GM19372 (cell line): Measurements from ENCODE around the gene ZNRD2.

Source experiments
- ATAC-seq: cut with Tn5 transposase; IDR thresholded peaks from one replicate; pipeline ENCODE4 v1.9.1; 2021; ENCODE audit warnings: mild to moderate bottlenecking, low read depth, moderate library complexity; ENCODE audit not compliant: unreplicated experiment

The ZNRD2 gene

DNA sequence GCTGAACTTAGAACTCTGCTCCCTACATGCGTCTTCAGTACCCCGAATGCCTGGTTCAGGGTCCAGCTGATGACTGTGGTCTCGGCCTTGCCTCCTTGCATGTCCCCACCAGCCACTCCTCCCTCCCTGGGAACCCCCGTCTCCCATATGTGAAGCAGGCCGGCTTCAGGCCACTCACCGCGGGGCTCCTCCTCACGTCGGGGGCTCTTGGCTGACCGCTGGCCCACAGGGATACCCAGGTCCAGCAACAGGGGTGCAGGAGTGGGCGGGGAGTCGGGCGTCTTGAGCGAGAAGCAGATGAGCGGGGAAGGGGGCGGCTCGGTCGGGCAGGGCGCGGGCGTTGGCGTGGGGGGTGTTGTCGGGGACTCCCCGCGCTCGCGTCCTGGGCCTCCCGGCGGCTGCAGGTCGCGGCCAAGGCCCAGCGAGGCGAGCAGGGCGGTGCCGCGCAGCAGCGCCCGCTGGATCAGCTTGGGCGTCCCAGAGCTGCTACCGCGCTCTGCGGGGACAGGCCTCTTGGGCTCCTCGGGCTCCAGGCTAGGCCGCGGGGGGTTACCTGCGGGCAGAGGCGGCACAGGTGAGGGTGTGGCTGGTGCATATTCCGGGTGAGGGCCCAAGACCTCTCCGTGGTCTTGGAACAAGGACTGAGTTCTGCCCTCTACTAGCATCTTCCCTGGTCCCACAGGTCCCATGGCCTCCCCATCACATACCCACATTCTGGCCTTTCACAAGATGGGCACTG is 29.1 kb downstream of the ZNRD2 start:
- ATAC-seq, result no peak

DNA sequence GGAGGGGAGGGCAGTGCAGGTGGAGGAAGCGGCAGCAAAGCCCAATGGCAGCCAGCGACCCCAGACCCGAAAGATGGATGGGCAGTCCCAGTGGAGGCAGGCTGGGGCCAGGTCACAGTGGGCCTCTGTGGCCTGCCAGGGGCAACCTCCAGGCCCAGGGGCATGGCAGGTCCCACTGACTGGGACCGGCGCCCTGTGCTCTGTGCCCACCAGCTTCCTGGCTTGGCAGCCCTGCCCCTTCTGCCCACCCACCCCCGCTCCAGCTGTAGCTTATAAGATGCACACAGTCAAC is 29.6 kb downstream of the ZNRD2 start:
- no peak for ATAC-seq

DNA sequence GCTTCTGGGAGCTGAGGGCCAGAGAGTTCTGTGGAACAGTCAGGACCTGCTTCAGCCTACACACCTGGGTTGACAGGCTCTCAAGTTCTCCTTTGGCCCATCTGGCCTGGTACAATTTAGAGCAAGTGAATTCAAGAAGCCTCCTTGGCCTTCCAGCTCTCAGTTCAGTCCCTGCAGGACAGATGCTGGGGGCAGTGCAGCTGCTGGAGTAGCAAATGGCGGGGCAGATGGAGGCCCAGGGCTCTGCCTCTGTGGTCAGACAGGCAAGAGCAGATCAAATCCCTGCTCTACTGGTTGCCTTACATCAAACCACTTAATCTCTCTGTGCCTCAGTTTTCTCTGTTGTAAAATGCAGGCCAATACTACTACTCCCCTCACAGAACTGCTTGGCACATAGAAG is 34.0 kb downstream of the ZNRD2 start:
- ATAC-seq, result no peak

DNA sequence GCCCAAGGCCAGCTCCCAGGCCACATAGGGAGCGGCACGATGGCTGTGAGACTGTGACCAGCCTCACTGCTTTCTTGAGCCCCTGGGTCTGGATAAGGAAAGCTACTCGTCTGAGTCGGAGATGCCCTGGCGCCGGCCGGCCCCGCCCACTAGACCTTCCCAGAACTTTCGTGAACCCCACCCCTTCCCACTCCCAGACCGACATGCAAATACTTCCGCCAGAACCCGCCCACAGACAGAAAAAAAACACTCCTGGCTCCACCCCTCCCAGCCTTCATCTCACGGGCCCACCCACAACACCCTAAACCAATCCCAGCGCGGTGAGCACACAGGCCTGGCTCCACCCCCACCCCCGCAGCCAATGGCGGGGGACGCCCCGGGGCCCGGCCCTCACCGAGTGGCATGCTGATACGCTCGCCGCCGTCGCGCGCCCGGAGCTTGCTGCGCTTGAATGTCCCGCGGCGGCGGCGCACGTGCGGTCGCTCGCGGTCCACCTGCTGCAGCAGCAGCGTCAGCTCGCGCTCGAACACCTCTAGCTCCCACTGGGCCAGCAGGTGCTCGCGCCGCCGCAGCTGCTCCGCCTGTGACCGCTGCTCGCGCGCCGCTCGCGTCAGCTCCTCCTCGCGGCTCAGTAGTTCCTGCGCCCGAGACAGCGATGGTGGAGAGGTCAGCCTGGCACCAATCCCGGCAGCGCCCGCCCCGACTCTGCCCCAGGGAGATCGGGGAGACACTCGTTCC is 36.8 kb downstream of the ZNRD2 start:
- no peak for ATAC-seq

DNA sequence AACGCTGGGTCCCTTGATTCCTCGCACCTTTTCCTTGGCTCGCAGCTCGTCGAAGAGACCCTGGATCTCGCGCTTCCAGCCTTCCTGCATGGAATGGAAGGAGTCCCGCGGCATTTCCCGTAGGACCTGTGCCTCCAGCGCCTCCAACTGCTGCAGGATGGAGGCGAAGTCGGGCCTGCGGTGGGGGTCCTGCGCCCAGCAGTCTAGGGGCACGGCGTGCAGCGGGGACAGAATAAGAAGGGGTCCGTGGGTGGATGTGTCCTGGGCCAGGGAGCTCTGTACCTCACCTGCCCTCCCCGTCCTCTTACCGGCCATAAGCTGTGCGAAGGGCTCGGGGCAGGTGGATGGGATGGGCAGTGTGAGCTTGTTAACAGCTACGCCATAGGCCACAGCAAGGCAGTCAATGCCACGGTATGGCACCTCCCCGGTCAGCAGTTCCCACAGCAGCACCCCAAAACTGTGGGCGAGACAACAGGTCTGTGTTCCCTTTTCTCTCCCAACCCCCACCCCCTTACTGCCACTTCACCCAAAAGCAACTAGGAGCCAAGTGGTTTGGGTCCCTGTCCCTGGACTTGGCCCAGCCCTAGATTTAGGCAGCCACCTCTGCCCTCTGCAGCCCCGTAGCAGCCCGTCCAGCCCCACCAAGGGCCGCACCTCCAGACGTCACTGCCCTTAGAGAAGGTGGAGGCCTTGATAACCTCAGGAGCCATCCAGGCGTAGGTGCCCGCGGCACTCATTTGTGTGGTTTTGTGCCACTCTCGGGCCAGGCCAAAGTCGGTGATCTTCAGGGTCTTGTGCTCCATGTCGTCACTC is 37.5 kb downstream of the ZNRD2 start:
- no peak for ATAC-seq

DNA sequence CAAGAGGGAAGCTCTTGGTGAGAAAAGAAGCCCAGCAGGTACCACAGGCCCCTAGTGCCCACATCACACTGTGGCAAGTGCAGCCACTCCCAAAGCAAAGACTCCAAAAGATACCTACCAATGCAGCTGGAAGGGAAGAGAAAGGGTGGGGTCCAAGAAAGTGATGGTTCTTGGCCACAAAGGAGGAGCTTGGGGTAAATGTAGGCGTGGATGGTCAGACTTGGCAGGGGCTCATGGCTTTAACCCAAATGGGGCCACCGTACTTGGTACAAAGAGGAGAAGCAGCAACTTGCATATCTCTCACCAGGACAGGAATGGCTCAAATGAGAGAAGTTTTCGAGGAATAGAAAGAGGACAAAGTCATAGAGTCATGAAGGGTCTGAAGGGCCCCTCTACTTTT is 39.0 kb downstream of the ZNRD2 start:
- no peak for ATAC-seq

DNA sequence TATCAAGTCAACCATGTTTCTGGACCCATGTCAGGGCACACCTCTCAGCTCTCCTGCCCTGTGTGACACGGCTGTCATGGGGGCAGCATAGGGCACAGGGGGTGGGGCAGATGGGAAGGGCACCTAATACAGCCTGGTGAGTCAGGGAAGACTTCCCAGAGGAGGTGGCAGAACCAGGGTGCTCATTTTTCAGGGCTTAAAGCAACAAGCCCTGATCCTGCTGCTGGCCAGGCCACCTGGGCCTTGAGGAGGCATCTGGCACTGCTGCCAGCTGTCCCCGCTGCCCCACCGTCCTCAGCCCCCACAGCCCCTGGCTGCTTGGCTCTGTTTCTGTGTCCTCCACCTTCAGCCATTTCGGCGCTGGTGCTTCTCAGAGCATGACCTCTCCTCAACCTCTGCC is 39.4 kb downstream of the ZNRD2 start:
- no peak for ATAC-seq

DNA sequence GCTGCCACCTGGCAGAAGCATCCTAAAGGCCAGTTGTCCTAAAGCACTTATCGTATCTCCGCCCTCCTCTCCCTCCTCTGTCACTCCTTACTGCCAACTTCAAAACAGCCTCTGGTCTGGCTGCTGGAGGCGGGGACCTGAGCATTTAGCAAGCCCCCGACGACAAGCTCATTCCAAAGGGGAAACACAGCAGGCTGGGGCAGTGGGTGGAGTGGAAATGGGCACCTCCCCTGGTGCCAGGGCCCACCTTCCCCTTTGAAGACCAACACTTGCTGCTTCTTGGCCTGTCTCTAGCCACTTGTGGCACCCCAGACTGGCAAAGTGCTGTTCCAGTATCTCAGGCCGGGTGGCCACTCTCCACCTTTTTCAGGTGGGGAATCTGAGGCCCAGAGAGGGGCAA is 40.1 kb downstream of the ZNRD2 start:
- ATAC-seq, result no peak

DNA sequence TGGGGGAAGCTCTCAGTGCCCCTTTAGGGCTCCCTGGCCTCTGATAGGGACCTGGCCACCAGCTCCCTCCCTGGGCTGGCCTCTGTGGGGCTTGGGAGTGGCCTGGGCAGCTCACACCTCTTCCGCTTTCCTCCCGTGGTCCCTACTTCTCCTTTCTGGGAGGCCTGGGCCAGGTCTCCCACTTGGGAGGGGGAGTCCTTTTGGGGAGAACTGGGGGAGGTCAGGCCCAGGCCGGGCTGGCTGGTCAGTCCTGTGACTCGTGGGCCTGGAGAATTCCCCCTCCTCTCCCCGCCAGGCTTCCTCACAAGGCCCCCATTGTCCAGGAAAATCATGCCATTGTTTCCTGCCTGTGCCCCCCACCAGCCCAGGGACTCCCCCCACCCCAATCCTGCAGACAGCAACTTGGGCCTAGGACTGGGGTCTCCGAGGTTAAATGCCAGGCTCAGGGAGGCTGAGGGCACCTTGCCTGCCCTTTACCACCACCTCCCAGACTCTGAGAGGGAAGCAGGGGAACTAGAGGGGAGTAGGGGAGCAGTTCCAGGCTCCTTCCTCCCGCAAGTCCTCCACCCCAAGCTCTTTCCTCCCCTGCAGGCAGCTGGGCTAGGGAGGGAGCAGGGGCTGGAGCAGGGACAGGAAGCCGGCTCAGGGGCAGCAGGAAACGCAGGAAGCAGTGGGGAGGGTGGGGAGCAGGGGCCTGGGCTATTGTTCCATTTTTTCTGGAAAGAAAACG is 40.9 kb downstream of the ZNRD2 start:
- no peak for ATAC-seq

DNA sequence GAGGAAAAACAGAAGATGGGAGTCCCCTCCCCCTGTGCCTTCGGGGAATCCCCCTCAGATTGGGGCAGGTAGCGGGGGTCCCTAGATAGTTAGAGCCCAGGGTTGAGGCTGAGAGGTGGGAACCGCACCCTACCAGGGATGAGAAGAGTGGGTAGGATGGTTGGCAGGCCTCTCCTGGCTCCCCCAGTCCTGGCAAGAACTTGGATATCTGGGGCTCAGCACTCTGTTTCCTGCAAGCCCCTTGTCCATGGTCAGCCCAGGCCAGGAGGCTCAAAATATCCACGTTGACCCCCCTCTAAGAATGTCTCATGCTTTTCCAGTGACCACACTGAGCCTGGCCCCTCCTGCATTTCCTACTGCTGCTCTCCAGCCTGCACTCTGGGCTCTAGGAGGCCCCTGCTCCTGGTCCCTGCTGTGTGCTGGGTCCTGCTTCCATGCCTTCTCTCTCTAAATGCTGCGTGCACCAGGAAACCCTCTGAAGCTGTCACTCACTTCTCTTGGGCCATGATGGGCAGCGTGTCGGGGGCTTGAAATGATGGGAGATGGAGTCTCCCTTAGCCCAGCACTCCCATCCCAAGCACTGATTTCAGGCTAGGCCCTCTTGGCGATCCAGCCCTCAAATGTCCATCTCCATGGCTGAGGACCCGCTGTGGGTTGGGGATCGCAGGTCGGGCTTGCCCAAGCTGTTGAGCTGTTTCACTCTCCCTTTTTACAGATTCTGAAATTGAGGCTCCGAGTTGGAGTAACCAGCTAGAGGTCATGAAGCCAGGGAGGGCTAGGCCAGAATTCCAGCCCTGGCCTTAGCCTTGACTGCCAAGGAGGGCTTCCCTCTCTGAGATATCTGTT is 41.7 kb downstream of the ZNRD2 start:
- no peak for ATAC-seq

DNA sequence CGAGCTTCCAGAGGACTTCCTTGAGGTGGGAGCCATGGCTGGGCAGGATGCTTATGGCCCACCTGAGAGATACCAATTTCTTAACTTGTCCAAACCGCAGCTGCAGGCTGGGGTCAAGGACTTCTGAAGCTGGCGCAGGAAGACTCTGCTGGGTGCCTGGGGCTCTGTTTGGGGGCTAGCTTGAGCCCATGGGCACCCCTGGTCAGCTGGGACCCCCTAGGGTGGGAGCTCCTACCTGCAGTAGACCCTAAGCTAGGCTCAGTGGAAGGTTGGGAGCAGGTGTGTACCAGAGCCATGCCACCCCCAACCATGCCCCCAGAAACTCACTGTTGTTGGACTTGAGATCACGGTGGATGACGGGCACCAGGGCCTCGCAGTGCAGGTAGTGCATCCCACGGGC is 42.4 kb downstream of the ZNRD2 start:
- no peak for ATAC-seq

DNA sequence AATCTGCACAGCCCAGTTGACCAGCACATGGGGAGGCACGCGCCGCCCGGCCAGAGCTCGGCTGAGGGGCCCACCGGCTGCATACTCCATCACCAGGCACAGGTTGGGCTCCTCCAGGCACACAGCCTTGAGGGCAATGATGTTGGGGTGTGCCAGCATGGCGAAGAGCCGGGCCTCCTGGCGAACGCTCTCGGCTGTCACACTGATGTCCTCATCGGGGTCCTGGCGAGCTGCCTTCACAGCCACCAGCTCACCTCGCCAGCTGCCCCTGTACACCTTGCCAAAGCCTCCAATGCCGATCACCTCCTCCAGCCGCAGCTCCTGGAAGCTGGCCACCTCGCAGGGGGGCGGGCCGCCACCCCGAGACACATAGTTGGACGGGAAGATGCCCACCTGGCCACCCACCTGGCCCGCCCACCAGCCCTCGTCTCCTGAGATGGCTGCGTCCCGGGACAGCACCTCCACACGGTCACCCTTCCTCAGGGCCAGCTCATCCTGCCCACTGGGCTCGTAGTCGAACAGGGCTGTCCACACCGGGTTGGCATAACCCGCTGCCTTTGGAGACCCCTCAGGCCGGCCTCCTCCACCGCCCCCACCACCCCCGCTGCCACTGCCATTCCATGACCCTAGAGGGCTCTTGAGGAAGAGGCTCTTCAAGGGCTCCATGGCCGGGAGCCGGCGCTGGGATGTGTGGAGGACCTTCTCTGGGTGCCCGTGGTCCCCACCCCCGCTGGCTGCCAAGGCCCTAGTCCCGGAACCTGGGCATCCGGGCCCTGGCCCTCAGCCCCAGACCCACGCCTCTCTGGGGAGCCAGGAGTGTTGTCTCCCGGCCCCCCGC is 43.0 kb downstream of the ZNRD2 start:
- ATAC-seq, result no peak

DNA sequence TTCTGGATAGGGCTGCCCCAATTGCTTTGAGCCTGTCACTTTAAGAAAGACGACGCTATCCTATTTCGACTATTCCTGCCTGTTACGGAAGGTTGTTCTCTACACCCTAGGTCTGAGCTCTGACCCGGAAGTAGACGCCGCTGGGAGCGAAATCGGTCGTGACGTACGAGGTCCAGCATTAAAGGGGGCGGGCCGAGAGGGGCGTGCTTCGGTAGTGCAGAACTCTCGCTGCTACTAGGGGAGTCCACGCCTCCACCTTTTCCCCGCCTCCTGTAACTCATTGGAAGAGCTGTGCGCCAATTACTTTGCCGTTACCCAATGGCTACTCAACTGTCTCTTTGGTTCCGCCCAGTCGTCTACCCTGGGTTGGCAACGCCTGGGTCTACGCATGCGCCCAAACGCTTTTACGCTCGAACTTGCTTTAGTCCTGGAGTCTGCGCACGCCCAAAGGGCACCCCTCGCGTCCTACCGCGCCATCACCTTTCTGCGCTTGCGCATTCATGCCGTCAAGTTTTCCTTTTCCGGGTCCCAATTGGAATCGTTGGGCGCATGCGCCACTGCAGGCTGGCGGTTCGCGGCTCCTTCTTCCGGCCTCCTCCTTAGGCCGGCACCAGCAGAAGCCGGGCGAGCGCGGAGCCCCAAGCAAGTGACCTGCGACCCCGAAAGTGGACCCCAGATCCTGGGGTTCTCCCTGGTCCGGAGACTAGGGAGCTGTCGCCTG is 45.1 kb downstream of the ZNRD2 start, which contains the start of gene PCNX3:
TSS of gene PCNX3 (plus strand) at position 548 of the 721 bp plus-strand sequence. CDS start 536 bp downstream, outside the sequence.
- peak; percentile 84 for ATAC-seq

DNA sequence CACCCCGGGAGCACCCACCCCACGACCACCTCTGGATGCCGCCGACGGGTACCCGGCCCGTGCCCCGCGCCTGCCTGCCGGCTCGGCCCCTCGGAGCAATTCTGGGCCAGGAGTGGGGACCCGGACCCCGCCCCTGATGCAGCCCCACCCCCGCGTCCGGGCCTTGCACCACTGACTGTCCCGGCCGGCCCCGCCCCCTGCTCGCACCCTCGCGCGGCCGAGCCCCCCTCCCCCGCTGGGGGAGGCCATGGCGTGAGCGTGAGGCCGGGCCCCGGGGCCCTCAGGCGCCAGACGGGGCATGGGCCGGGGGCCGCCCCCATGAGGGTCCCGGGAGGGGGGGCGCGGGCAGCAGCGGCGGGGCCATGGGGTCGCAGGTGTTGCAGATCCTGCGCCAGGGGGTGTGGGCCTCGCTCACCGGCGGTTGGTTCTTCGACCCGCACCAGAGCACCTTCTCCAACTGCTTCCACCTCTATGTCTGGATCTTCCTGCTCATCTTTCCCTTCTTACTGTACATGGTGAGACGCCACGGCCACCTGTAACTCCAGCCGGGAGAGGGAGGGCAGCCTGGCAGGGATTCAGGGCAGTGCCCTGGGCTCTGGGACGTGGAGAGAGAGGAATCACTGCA is 45.8 kb downstream of the ZNRD2 start:
- no peak for ATAC-seq

DNA sequence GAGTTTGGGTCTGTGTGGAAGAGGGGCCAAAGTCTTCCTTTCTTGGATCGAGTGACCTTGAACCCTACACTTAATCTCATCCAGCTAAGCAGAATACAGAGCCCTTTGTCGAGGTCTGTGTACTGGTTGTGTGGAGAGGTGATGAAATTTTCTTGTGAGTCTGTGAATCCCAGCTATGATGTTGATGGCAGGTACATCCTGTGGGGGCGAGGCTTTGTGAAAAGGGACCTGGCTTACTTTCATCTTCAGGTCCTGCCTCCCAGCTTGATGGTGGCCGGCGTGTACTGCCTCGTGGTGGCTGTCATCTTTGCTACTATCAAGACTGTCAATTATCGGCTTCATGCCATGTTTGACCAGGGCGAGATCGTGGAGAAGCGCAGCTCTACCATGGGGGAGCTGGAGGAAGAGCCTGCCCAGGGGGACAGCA is 46.3 kb downstream of the ZNRD2 start:
- ATAC-seq, result no peak

DNA sequence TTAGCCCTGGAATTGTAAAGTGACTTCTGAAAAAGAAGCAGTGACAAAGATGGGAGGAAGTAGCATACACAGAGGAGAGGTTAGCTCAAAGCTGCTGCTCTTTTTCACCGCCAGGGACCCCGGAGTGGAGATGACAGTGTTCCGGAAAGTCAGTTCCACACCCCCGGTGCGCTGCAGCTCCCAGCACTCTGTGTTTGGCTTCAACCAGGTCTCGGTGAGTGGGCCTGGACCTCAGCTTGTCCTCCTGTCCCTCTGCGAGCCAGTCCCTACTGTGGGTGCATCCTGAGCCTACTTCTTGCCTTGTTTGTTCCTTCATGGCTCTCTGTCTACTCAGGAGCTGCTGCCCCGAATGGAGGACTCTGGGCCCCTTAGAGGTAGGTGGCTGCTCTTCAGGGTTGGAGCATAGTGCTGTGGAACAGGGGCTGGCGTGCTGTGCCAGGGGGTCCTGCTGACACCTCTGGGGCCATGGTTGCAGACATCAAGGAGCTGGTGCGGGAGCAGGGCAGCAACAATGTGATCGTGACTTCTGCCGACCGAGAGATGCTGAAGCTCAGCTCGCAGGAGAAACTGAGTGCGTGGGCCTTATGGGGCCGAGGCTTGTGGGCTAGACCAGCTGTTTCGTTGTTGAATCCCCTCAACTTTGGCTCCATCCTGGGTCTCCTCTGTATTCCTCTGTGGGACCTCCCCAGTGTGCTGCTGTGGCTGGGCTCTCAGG is 47.0 kb downstream of the ZNRD2 start:
- no peak for ATAC-seq
